ENCODE measurements around the gene BCO2.

BCO2 gene

GRCh38 chr11:112167145-112167544, 8.2 kb upstream of the BCO2 start, which contains the start of gene TEX12:
TSS of gene TEX12 (plus strand) at chr11:112167372. CDS start at chr11:112169269, 1,897 bp downstream.
- H3K36me3 ChIP-seq (ENCODE audit: control insufficient read depth in 2 of 2, insufficient read depth in 1 of 2, low read length in 2 of 2), result no peaks in the 10 kb centered on the region
- H3K27ac ChIP-seq (ENCODE audit: extremely low read depth, low read depth, low read length), result no peak within 1 kb of the TSS
- CTCF ChIA-PET, result no interaction called here
- POLR2A ChIA-PET, result no interaction called here
- no peak within 1 kb of the TSS for H3K4me3 ChIP-seq (ENCODE audit: low read depth, low read length)
- no peaks in the 10 kb centered on the region for H3K9me3 ChIP-seq (ENCODE audit: control insufficient read depth, insufficient read depth, low read depth, low read length)
- TF ChIP-seq PRDM2 (tag by site-specific recombination; IDR thresholded peaks at IDR 0.05; ENCODE audit: borderline replicate concordance) (no peak), ZNF169 (tag by site-specific recombination; IDR thresholded peaks at IDR 0.05) (no peak), ZBTB6 (tag by site-specific recombination; IDR thresholded peaks at IDR 0.05) (no peak), ZNF670 (tag by site-specific recombination; IDR thresholded peaks at IDR 0.05; ENCODE audit: low read depth) (no peak), ZNF26 (tag by site-specific recombination; IDR thresholded peaks at IDR 0.05) (no peak), KLF8 (tag by site-specific recombination; IDR thresholded peaks at IDR 0.05) (no peak), ZBTB7A (tag by site-specific recombination; IDR thresholded peaks at IDR 0.05; ENCODE audit: low read depth) (no peak), ZNF155 (tag by site-specific recombination; IDR thresholded peaks at IDR 0.05) (no peak), ZNF610 (tag by site-specific recombination; IDR thresholded peaks at IDR 0.05; ENCODE audit: borderline replicate concordance) (no peak), ZNF76 (tag by site-specific recombination; IDR thresholded peaks at IDR 0.05; ENCODE audit: borderline replicate concordance, low read depth) (no peak), ZNF513 (tag by site-specific recombination; IDR thresholded peaks at IDR 0.05) (no peak), ZNF248 (tag by site-specific recombination; IDR thresholded peaks at IDR 0.05) (no peak)
- H3K4me1 ChIP-seq (ENCODE audit: control insufficient read depth, insufficient read depth, low read length), result no peaks in the 10 kb centered on the region

- no peak overlapping the region for H3K4me3 ChIP-seq (ENCODE audit: low read depth, low read length)
- peaks cover 3% of the 10 kb centered on the region; the same call in 1 of the 2 replicates for H3K4me1 ChIP-seq (ENCODE audit: control insufficient read depth, insufficient read depth, low read length)
- H3K36me3 ChIP-seq (ENCODE audit: control insufficient read depth in 2 of 2, insufficient read depth in 1 of 2, low read length in 2 of 2), result no peaks in the 10 kb centered on the region
- no peak overlapping the region for H3K27ac ChIP-seq (ENCODE audit: extremely low read depth, low read depth, low read length)
- ChIA-PET POLR2A (no interaction called here), CTCF (interaction anchor here (0.6 to 1.9 kb wide), 4 partner anchors 11 to 107 kb away, joined by 3 to 10 read pairs (median 3); no protein-coding TSS in a partner anchor)
- no peaks in the 10 kb centered on the region for H3K9me3 ChIP-seq (ENCODE audit: control insufficient read depth, insufficient read depth, low read depth, low read length)
- no peak for TF ChIP-seq ZBTB26 (tag by site-specific recombination; optimal IDR thresholded peaks at IDR 0.05)
- no peak for TF ChIP-seq ZBTB7A (tag by site-specific recombination; IDR thresholded peaks at IDR 0.05; ENCODE audit: low read depth)
- TF ChIP-seq ZNF639 (tag by site-specific recombination; IDR thresholded peaks at IDR 0.05), result no peak
- no peak for TF ChIP-seq ZNF580 (tag by site-specific recombination; IDR thresholded peaks at IDR 0.05)
- no peak for TF ChIP-seq ZNF530 (tag by site-specific recombination; IDR thresholded peaks at IDR 0.05; ENCODE audit: low read depth)
- no peak for TF ChIP-seq ZNF341 (tag by site-specific recombination; IDR thresholded peaks at IDR 0.05; ENCODE audit: low read depth)
- TF ChIP-seq ZNF701 (tag by site-specific recombination; IDR thresholded peaks at IDR 0.05), result no peak
- TF ChIP-seq ZNF692 (tag by site-specific recombination; IDR thresholded peaks at IDR 0.05), result no peak
Measured at GRCh38 chr11:112172362-112172994, 2.8 kb upstream of the BCO2 start.
